IPS DF 19.7 (cell line): ENCODE data around the gene ZNF823.
"Not testable (repeated sequence)": the region's sequence is repeated elsewhere in the genome, so short reads cannot be mapped to it uniquely, and the experiment has no call there.

ENCODE experiments used
- DNase-seq: peaks from one replicate; pipeline ENCODE4 v3.0.0-alpha.2; 2013; ENCODE audit warnings: low read depth, low spot score

ZNF823 gene

DNA sequence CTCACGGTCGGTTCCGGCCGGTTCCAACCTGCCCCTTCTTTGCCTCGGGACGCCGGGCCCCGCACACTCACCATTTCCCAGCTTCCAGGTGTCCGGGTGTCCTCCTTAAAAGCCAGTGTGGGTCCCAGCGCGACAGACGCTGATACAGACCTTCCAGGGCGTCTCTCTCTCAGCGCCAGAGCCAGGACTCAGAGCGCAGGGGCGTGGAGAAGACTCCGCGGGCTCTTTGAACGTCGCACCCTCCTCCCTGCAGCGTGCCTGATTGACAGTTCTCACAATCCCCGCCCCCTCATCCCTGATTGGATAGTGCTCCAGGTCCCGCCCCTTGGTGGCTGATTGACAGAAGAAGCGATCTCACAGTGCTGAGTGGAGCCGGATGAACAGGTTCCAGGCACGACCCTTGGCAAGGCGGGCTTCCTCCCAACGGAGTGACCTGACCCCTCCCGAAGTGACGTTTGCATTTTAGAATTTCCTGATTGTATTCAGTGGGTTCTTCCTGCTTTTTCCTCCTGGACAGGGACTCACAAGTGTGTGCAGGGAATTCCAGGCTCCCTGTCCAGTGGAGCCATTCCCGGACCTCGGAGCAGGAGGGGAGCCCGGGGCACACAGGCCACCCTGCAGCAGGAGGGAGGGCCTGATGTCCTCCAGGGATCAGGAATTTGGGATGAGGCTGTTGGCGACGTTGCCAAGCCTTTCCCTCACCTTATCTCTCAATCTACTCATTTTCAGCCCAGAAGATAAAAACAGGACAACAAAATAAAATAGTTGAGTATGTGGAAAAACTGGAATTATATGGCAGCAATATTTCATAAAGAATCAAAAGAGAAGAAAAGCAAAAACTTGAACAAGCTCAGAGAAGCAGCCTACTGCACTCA lies at the start of gene ZNF823:
TSS of gene ZNF823 (minus strand) at position 201 of the 875 bp plus-strand sequence. CDS start at position 74, 127 bp downstream.
- DNase-seq: peak; percentile 87

DNA sequence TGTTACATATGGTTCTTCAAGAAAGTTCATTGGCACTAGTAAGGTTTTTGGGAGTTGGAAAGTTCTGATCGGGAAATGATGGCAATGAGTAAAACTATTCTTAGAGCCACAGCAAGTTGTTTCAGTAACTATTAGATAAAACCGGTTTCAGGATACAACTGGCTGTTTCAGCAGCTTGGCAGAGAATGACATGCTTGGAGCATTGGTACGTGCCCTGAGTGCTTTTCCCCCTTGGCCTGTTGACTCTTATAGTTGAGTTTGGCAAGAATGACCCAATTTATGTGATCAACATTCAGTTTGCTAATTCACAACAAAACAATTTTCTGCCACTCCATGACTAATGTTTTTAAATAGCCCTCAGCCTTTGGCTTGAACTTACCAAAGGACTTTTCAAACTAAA lies 48.8 kb upstream of the ZNF823 start:
- no peak for DNase-seq

DNA sequence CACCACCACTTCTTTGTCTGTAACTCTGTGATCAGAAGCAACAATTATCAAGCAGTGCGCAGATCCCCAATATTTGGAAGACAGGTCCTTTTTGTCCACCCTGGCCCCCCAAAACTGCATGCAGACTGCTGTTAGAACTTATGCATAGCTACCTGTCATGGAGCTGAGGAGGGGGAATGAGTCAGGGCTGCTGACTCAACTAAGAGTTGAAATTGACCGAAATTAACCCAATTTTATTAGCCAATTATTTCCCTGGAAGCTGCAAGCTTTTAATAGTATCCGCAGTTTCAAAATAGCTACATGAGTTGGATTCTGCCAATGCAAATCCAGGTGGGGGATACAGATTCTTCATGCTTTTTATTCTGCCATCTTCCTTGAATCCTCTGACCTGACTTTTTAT lies 45.6 kb upstream of the ZNF823 start:
- DNase-seq: no peak

DNA sequence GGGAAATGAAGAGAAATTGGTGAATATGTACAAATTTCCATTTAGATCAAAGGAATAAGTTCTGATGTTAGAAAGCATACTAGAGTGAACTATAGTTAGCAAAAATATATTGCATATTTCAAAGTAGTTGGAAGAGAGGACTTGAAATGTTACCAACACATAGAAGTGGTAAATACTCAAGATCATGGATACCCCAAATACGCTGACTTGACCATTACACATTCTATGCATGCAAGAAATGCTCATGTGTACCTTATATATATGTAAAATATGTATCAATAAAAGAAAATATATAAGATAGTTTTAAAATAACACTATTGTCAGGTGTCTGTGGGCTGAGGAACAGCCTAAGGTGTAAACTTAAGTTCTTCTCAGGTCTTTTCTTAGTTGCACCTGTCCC lies 45.0 kb upstream of the ZNF823 start:
- DNase-seq: no peak

DNA sequence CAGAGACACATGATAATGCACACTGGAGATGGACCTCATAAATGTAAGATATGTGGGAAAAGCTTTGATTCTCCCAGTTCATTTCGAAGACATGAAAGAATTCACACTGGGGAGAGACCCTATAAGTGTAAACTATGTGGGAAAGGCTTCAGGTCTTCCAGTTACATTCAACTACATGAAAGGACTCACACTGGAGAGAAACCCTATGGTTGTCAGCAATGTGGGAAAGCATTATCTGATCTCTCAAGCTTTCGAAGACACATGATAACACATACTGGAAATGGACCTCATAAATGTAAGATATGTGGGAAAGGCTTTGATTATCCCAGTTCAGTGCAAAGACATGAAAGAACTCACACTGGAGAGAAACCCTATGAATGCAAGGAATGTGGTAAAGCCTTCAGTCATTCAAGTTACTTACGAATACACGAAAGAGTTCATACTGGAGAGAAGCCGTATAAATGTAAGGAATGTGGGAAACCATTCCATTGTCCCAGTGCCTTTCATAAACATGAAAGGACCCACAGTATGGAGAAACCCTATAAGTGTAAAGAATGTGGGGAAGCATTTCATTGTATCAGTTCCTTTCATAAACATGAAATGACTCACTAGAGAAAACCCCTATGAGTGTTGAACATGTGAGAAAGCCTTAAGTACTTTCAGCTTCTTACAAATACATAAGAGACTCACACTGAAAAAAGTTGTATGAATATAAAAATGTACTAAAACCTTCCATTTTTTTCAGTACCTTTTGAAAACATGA lies 42.7 kb upstream of the ZNF823 start:
- DNase-seq: no peak

DNA sequence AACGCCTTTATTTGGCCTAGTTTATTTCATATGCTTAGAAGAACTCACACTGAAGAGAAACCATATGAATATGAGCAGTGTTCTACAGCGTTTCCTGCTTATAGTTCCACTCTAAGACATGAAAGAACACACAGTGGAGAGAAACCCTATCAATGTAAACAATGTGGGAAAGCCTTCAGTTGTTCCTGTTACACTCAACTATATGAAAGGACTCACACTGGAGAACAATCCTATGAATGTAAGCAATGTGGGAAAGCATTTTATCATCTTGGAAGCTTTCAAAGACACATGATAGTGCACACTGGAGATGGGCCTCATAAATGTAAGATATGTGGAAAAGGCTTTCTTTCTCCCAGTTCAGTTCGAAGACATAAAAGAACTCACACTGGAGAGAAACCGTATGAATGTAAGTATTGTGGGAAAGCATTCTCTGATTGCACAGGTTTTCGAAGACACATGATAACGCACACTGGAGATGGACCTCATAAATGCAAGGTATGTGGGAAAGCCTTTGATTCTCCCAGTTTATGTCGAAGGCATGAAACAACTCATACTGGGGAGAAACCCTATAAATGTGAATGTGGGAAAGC lies 41.8 kb upstream of the ZNF823 start:
- DNase-seq: no peak

DNA sequence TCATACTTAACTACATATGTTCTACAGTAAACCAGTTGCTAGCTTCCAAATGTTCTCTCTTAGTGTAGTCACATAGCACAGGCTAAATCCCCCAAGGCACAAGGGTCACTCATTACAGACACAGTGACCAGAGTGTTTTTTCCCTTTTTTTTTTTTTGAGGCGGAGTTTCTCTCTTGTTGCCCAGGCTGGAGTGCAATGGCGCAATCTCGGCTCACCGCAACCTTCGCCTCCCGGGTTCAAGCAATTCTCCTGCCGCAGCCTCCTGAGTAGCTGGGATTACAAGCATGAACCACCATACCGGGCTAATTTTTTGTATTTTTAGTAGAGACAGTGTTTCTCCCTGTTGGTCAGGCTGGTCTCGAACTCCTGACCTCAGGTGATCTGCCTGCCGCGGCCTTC lies 37.9 kb upstream of the ZNF823 start:
- not testable (repeated sequence) for DNase-seq

DNA sequence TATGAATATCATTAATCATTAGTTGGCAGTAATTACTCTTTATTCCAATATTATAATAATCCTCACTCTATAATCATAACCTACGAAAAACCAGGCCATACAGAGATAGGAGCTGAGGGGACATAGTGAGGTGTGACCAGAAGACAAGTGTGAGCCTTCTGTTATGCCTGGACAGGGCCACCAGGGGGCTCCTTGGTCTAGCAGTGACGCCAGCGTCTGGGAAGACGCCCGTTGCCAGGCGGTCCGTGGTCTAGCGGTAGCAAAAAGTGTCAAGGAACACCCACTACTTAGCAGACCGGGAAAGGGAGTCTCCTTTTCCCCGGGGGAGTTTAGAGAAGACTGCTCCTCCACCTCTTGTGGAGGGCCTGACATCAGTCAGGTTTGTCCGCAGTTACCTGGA lies 32.8 kb upstream of the ZNF823 start:
- not testable (repeated sequence) for DNase-seq

DNA sequence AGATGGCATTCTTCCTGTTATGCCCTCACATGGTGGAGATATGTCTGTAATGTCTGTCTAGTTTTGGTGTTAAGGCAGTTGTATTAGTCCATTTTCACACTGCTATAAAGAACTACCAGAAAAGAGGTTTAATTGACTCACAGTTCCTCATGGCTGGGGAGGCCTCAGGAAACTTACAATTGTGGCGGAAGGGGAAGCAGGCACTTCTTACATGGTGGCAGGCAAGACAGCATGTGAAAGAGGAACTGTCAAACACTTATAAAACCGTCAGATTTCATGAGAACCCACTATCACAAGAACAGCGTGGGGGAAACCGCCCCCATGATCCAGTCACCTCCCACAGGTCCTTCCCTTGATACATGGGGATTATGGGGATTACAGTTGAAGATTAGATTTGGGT lies 31.2 kb upstream of the ZNF823 start:
- no peak for DNase-seq

DNA sequence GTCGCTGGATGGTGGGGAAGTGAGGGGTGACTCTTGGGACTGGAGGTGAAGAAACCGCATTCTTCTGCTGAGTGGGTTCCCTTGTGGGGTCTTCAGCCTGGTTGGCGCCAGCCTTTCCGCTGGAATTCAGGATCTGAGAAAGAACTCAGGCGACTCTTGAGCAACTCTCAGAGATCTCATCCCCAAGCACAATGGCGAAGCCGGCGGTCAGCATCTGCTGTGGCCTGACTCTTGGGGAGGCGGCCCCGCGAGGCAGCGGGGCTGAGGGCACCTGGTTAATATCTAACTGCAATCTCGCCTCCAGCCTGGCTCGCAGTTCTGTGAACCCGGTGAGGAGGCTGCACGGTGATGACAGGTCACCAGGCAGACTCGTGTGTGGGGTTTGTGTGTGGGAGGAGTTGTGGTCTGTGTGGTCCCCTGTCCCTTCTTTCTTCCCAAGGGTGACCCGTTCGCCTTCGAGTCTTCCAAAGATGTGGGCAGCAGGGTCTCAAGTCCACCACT lies 28.9 kb upstream of the ZNF823 start:
- DNase-seq: no peak

DNA sequence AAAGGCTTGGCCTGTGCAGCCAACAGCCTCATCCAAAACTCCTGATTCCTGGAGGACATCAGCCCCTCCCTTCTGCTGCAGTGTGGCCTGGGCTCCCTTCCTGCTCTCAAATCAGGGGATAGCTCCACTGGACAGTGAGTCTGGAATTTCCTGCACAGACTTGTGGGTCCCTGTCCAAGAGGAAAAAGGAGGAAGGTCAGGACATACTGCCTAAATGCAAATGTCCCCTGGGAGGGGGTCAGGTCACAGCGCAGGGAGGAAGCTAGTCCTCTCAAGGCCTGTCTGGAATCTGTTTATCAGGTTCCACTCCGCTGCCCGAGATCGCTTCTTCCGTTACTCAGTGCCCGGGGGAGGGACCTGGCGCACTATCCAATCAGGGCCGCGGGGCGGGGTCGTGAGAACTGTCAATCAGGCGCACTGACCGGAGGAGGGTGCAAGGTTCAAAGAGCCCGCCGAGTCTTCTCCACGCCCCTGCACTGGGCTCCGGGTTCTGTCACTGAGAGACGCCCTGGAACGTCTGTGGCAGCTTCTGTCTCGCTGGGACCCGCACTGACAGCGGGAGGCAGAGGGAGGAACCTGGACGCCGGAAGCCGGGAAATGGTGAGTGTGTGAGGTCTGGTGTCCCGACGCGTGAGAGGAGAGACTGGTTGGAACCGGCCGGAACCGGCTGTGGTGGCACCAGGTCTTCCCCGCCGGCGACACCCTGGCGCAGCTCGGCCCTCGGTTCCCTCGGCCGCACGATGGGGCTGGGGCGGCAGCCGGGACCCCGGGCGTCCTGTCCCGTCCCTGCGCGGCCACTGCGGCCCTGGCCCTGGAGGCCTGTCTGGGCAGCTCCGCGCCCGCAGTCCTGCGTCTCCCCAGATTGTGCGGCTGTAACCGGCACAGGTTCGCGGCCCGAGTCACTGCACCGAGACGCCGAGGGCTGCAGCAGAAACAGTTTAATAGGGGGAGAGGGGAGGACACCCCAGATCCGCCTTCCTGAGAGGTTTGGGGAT lies 28.1 kb upstream of the ZNF823 start, which contains the start of gene ZNF441:
TSS of gene ZNF441 (plus strand) at position 404 of the 995 bp plus-strand sequence. CDS start at position 598, 194 bp downstream.
- DNase-seq: peak; percentile 75

DNA sequence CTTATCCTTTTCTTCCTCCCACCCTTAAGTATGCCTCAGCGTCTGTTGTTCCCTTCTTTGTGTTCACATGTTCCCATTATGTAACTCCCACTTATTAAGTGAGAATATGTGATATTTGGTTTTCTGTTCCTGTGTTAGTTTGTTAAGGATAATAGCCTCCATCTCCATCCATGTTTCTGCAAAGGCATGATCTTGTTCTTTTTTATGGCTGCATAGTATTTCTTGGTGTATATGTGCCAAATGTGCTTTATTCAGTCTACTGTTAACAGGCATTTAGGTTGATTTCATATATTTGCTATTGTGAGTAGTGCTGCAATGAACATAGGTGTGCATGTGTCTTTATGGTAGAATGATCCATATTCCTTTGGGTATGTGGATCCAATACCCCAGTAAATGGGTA lies 24.9 kb upstream of the ZNF823 start:
- DNase-seq: no peak

DNA sequence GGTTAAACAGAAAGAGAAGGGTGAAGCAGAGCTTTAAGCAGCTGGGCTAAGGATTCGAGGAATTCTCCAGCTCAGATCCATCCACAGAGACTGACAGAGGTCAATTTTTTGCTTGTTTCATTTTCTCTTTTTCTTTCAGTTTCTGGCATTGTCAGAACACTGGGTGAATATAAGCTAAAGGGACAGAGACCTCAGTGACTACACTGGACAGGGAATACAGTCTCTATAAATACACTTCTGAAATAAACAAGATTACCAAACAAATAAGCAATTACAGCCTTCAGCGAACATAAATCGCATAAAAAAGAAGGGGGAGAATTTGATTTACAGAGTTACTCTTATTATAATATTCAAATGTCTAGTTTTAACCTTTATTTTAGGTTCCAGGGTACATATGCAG lies 24.4 kb upstream of the ZNF823 start:
- DNase-seq: no peak

DNA sequence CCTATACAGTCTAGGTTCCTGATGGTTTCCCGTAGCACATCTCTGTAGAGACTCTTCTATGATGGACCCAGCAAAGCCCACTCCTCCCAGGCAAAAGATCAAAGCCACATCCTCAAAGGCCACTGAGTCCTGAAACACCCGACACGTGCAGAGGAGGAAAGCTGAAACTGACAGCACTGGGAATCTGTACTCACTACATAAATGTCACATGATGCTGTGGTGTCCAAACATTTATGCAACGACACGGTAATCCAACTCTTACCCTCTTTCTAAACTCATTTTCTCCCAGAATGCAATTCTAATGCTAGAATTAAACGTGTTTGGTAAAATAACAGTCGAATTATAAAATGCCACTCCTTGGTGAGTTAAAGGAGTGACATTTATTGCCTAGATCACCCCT lies 21.1 kb upstream of the ZNF823 start:
- DNase-seq: no peak

DNA sequence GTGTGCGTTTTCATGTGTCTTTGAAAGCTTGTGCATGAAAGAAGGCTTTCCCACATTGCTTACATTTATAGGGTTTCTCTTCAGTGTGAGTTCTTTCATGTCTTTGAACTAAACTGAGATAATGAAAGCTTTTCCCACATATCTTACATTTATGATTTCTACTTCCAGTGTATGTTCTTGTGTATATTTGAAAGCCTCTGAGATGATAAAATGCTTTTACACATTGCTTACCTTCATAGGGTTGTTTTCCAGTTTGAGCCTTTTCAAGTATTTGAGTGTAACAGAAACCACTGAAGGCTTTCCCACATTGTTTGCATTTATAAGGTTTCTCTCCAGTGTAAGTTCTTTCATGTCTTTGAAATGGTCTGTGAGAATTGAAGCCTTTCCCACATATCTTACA lies 18.2 kb upstream of the ZNF823 start:
- DNase-seq: no peak

DNA sequence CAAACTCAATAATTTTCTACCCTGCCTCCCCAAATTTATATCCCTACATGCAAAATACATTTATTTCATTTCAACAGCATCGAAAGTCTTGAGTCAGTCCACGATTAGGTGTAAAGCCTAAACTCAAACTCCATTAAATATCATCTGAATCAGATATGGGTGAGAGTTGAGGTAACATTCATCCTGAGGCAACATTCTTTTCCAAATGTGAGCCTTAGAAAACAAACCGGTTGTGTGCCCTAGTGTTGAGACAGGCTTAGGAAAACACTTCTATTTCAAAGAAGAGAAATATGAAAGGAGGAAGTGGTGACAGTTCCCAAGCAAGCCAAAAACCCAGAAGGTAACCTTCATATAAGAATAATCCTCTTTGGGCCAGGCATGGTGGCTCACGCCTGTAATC lies 15.9 kb upstream of the ZNF823 start:
- no peak for DNase-seq

DNA sequence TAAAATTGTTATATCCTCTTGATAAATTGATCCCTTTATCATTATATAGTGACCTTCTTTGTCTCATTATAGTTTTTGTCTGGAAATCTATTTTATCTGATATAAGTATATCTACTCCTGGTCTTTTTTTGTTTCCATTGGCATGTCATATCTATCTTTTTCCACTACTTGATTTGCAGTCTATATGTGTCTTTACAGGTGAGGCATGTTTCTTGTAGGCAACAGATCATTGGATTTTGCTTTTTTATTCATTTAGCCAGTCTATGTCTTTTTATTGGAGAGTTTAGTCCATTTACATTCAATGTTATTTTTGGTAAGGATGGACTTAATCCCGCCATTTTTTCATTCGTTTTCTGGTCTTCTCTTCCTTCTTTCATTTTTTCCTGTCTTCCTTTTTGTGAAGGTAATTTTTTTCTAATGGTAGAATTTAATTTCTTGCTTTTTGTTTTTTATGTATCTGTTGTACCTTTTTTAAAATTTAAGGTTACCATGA lies 13.5 kb upstream of the ZNF823 start:
- no peak for DNase-seq

DNA sequence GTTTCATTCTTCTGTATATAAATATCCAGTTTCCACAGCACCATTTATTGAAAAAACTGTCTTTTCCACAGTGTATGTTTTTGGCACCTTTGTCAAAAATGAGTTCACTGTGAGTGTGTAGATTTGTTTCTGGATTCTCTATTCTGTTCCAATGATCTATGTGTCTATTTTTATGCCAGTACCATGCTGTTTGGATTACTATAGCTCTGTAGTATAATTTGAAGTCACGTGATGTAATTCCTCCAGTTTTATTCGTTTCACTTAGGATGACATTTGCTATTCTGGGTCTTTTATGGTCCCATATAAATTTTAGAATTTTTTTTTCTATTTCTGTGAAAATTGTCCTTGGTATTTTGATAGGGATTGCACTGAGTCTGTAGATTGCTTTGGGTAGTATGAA lies 11.0 kb upstream of the ZNF823 start:
- DNase-seq: no peak

DNA sequence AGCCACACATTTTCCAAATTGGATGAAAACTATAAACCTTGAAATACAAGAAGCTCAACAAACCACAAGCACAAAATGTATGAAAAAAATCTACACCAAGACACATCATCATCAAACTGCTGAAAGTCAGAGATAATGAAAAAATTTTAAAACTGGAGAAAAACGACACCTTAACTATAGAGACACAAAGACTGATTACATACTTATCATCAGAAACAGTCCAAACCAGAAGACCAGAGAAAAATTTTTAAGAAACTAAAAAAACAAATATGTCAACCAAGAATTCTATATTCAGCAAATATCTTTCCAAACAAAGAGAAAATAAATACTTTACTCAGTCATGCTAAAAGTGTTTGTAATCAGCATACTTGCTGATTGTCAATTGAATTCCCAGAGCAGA lies 8.5 kb upstream of the ZNF823 start:
- no peak for DNase-seq

DNA sequence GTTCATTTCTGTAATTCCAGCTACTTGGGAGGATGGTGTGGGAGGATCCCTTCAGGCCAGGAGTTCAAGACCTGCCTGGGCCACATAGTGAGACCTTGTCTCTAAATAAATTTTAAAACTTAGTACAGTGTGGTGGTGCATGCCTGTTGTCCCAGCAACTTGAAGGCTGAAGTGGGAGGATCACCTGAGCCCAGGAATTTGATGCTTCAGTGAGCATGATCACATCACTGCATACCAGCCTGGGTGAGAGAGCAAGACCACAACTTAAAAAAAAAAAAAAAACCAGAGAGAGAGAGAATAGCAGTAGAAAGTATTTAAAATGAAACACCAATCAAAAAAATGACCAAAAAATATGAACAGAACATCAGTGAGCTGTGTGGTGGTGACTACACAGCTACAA lies 7.1 kb upstream of the ZNF823 start:
- DNase-seq: no peak
